Urinary bladder (tissue), 4 donors: Measurements from ENCODE around the gene MYRIP. TPM values are rescaled to one million over a fixed set of nuclear protein-coding genes. Genes with fewer than 3 reads are reported as not detected.
"Not testable (repeated sequence)": the region's sequence is repeated elsewhere in the genome, so short reads cannot be mapped to it uniquely, and the experiment has no call there.

Experiments
- DNase-seq: peaks from one replicate; pipeline ENCODE4 v3.0.0-alpha.2; 2015; ENCODE audit errors: extremely low spot score
- H3K27ac ChIP-seq: one replicate; pipeline ENCODE4 v1.5.1; 2013; ENCODE audit warnings: low read depth, mild to moderate bottlenecking, moderate library complexity
- H3K36me3 ChIP-seq: one replicate; pipeline ENCODE4 v1.6.1; 2013; ENCODE audit warnings: mild to moderate bottlenecking, moderate library complexity; ENCODE audit not compliant: insufficient read depth
- H3K4me1 ChIP-seq: one replicate; pipeline ENCODE4 v1.6.1; 2013; ENCODE audit warnings: mild to moderate bottlenecking, moderate library complexity; ENCODE audit not compliant: insufficient read depth
- H3K4me3 ChIP-seq: one replicate; pipeline ENCODE4 v1.5.1; 2013; ENCODE audit warnings: low read depth, low read length
- WGBS: extraction: QIAGEN DNeasy Blood & Tissue Kit; methylation state at CpG from one replicate; pipeline ENCODE4 v1.1.7; 2013; 5-methylcytosine and 5-hydroxymethylcytosine counted together
- polyA plus RNA-seq: library from polyadenylated mRNA; stranded (reverse); fragments of 200-250 nt; gene quantifications from one replicate; pipeline ENCODE4 v1.2.3, GENCODE V29; 2013
- total RNA-seq: library from RNA; depleted of rRNA; stranded (reverse); fragments of >200 nt; gene quantifications from one replicate; pipeline ENCODE4 v1.2.3, GENCODE V29; 2014
- donor health status: healthy with polysubstance abuse.
- donor health status: healthy.

The MYRIP gene
- total and polyA plus RNA-seq, 2 donors: 2.9 to 4.4 TPM

- Histone ChIP-seq H3K4me1 (no peaks in the 10 kb centered on the region), H3K36me3 (no peaks in the 10 kb centered on the region), H3K27ac (no peak overlapping the region), H3K4me3 (no peak overlapping the region)
- no peak for DNase-seq
- 72% methylated on average over 3 of the region's 3 CpGs for WGBS
Measured at GRCh38 chr3:40054568-40055222, 245.3 kb downstream of the MYRIP start.

DNA sequence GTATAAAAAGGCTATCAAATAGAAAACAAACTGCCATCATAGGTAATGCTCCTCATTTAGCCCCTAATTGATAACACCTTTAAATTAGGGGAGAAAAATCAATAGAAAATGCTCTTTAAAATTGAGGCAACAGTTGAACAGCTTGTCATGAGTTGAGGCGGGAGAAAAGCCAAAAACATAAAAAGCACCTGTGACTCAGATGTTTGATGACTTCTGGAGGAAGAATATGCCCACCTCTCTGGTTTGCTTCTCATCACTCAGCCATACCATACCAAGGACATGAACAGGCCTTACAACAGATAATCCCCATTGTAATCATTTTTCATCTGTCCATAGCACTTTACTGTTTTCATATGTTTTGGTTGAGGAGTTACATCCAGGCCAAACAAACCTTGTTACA, 246.0 kb downstream of the MYRIP start:
- H3K4me3 ChIP-seq: no peak overlapping the region
- no peaks in the 10 kb centered on the region for H3K4me1 ChIP-seq
- no peak for DNase-seq
- WGBS: 86% methylated on average over 1 of the region's 1 CpG
- no peak overlapping the region for H3K27ac ChIP-seq
- H3K36me3 ChIP-seq: no peaks in the 10 kb centered on the region

GRCh38 chr3:40055956-40056355, 246.5 kb downstream of the MYRIP start:
- no peak overlapping the region for H3K27ac ChIP-seq
- H3K4me1 ChIP-seq: no peaks in the 10 kb centered on the region

GRCh38 chr3:40057077-40057476, 247.7 kb downstream of the MYRIP start:
- 74% methylated on average over 2 of the region's 2 CpGs for WGBS
- Histone ChIP-seq H3K36me3 (no peaks in the 10 kb centered on the region), H3K4me3 (no peak overlapping the region), H3K27ac (no peak overlapping the region), H3K4me1 (no peaks in the 10 kb centered on the region)
- no peak for DNase-seq

More at GRCh38 chr3:40055956-40056355, 246.5 kb downstream of the MYRIP start:
- H3K36me3 ChIP-seq: no peaks in the 10 kb centered on the region
- 58% methylated on average over 3 of the region's 3 CpGs for WGBS
- no peak overlapping the region for H3K4me3 ChIP-seq
- DNase-seq: no peak

- H3K27ac ChIP-seq: no peak overlapping the region
- 90% methylated on average over 1 of the region's 1 CpG for WGBS
Measured at GRCh38 chr3:40057786-40058185, 248.4 kb downstream of the MYRIP start.

DNA sequence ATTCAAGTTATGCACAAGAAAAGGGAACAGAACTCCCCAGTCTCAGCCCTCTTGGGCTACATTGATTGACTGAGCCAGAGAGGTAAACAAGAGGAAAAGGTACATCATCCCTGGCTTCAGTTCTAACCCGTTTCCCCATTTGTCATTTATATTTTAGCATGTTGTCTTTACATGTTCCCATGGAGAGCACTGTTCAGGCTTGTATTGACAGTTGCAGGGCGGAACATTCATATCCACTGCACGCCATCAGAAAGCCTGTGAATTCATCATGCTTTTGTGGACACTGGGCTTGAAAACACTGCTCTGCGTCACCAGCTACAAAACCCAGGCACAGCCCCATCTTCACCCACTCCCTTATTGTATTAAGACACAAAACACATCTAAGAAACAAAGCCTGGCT, 259.2 kb downstream of the MYRIP start:
- no peak for DNase-seq
- WGBS: 78% methylated on average over 4 of the region's 4 CpGs
- no peak overlapping the region for H3K27ac ChIP-seq

More at GRCh38 chr3:40057786-40058185, 248.4 kb downstream of the MYRIP start:
- no peak for DNase-seq
- H3K4me3 ChIP-seq: no peak overlapping the region
- H3K4me1 ChIP-seq: no peaks in the 10 kb centered on the region
- H3K36me3 ChIP-seq: no peaks in the 10 kb centered on the region

GRCh38 chr3:40070816-40071215, 261.4 kb downstream of the MYRIP start:
- DNase-seq: no peak
- no peak overlapping the region for H3K4me3 ChIP-seq
- H3K27ac ChIP-seq: no peak overlapping the region
- WGBS: 91% methylated on average over 1 of the region's 1 CpG
- H3K36me3 ChIP-seq: no peaks in the 10 kb centered on the region
- H3K4me1 ChIP-seq: no peaks in the 10 kb centered on the region

More for the DNA sequence above, 259.2 kb downstream of the MYRIP start:
- Histone ChIP-seq H3K36me3 (no peaks in the 10 kb centered on the region), H3K4me3 (no peak overlapping the region), H3K4me1 (no peaks in the 10 kb centered on the region)

DNA sequence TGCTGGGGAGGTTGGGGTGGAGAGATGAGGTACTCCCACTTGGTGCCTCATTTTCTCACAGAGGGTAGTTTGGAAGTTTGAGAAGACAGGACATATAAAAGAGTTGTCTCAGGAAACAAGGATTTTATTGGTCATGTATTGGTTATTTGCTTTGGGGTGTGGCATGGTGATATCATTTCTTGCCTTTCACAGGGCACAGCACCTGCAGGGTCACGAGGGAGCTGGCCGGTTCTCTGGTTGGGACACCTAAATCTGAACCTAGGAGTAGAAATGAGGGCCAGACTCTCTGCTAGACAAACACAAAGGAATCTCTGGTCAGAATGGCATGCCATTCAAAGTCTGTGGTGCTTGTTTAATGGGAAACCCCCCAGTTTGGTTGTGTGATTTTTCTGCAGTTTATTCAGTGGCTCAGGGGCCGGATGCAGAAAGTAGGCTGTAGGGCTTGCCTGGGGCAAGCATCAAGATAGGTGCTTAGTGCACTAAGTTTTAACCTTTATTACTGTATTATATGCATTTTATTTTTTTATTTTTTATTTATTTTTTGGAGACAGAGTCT, 262.4 kb downstream of the MYRIP start:
- Histone ChIP-seq H3K4me1 (no peaks in the 10 kb centered on the region), H3K27ac (no peak overlapping the region), H3K36me3 (no peaks in the 10 kb centered on the region), H3K4me3 (no peak overlapping the region)
- 80% methylated on average over 3 of the region's 3 CpGs for WGBS
- no peak for DNase-seq

- no peaks in the 10 kb centered on the region for H3K4me1 ChIP-seq
- no peak for DNase-seq
- no peak overlapping the region for H3K4me3 ChIP-seq
- no peak overlapping the region for H3K27ac ChIP-seq
- 68% methylated on average over 11 of the region's 11 CpGs for WGBS
- no peaks in the 10 kb centered on the region for H3K36me3 ChIP-seq
Measured at GRCh38 chr3:40073310-40074007, 264.1 kb downstream of the MYRIP start.

DNA sequence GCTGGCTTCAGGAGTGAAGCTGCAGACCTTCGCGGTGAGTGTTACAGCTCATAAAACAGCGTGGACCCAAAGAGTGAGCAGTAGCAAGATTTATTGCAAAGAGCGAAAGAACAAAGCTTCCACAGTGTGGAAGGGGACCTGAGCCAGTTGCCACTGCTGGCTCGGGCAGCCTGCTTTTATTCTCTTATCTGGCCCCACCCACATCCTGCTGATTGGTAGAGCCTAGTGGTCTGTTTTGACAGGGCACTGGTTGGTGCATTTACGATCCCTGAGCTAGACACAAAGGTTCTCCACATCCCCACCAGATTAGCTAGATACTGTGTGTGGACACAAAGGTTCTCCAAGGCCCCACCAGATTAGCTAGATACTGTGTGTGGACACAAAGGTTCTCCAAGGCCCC, 267.7 kb downstream of the MYRIP start:
- not testable (repeated sequence) for H3K36me3 ChIP-seq, H3K4me1 ChIP-seq, H3K27ac ChIP-seq, DNase-seq, H3K4me3 ChIP-seq
- WGBS: 76% methylated on average over 6 of the region's 6 CpGs

GRCh38 chr3:40077828-40078492, 268.6 kb downstream of the MYRIP start:
- not testable (repeated sequence) for DNase-seq, H3K36me3 ChIP-seq, H3K4me3 ChIP-seq, H3K4me1 ChIP-seq, H3K27ac ChIP-seq
- WGBS: 96% methylated on average over 41 of the region's 41 CpGs

DNA sequence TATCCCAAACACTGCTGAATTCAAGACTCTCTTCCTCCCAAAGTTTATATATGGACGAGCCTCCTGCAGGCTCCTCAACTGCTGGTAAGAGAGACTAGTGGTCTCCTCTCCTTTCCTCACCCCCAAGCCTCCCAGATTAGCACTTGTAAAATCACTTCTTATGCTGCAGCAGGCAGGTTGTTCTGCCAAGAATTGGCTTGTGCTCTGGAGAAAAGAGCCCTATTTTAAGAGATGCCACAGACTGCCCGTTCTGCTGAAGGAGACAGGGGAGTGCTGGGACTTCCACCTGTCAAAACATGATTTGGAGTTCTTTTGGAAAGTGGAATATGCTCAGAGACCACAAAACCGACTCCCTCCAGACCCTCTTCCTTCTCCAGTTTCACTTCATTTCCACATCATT, 269.2 kb downstream of the MYRIP start:
- DNase-seq: no peak
- no peak overlapping the region for H3K27ac ChIP-seq
- WGBS: 63% methylated on average over 3 of the region's 3 CpGs
- H3K4me3 ChIP-seq: no peak overlapping the region
- no peaks in the 10 kb centered on the region for H3K4me1 ChIP-seq
- no peaks in the 10 kb centered on the region for H3K36me3 ChIP-seq

- 58% methylated on average over 4 of the region's 4 CpGs for WGBS
- Histone ChIP-seq H3K4me3 (no peak overlapping the region), H3K27ac (no peak overlapping the region), H3K36me3 (no peaks in the 10 kb centered on the region), H3K4me1 (no peaks in the 10 kb centered on the region)
- no peak for DNase-seq
Measured at GRCh38 chr3:40079203-40079846, 269.9 kb downstream of the MYRIP start.
